Measurements from ENCODE around the gene IMMP2L.
A peak's percentile ranks its signal among the peaks of the same experiment; 100 is the strongest.
"Not testable (repeated sequence)": the region's sequence is repeated elsewhere in the genome, so short reads cannot be mapped to it uniquely, and the experiment has no call there.

IMMP2L gene

GRCh38 chr7:111510584-111511378 lies 51.5 kb downstream of the IMMP2L start:
- H3K4me1 ChIP-seq (ENCODE audit: insufficient read depth, poor library complexity, severe bottlenecking): peaks cover 29% of the 10 kb centered on the region
- DNase-seq (ENCODE audit: low spot score) (no peak), ATAC-seq (ENCODE audit: low read depth) (peak; percentile 24; the same call in 2 of the 3 replicates)

GRCh38 chr7:111510062-111510461 lies 52.2 kb downstream of the IMMP2L start:
- no peak overlapping the region for H3K4me3 ChIP-seq (ENCODE audit: severe bottlenecking)
- DNase-seq (ENCODE audit: low spot score): no peak

More at GRCh38 chr7:111510584-111511378, 51.5 kb downstream of the IMMP2L start:
- Histone ChIP-seq H3K9me3 (ENCODE audit: severe bottlenecking) (no peaks in the 10 kb centered on the region), H3K27ac (ENCODE audit: poor library complexity, severe bottlenecking) (peak overlapping the region; percentile 58), H3K36me3 (ENCODE audit: low read depth) (0 out of 2 replicates have a peak, but pooled peaks cover 4% of the 10 kb centered on the region), H3K4me3 (ENCODE audit: severe bottlenecking) (no peak overlapping the region), H3K27me3 (ENCODE audit: insufficient read depth, poor library complexity, severe bottlenecking) (no peaks in the 10 kb centered on the region)
- no peak for TF ChIP-seq CTCF (IDR thresholded peaks at IDR 0.05; ENCODE audit: poor library complexity, severe bottlenecking)

GRCh38 chr7:111509288-111509687 lies 53.0 kb downstream of the IMMP2L start:
- DNase-seq (ENCODE audit: low spot score) (no peak), ATAC-seq (ENCODE audit: low read depth) (peak; percentile 68)
- H3K4me1 ChIP-seq (ENCODE audit: insufficient read depth, poor library complexity, severe bottlenecking): peaks cover 28% of the 10 kb centered on the region
- TF ChIP-seq CTCF (IDR thresholded peaks at IDR 0.05; ENCODE audit: poor library complexity, severe bottlenecking): no peak
- no peaks in the 10 kb centered on the region for H3K27me3 ChIP-seq (ENCODE audit: insufficient read depth, poor library complexity, severe bottlenecking)
- H3K36me3 ChIP-seq (ENCODE audit: low read depth): 0 out of 2 replicates have a peak, but pooled peaks cover 4% of the 10 kb centered on the region
- peak overlapping the region; percentile 58 for H3K27ac ChIP-seq (ENCODE audit: poor library complexity, severe bottlenecking)
- H3K9me3 ChIP-seq (ENCODE audit: severe bottlenecking): no peaks in the 10 kb centered on the region
- no peak overlapping the region for H3K4me3 ChIP-seq (ENCODE audit: severe bottlenecking)

More at GRCh38 chr7:111510062-111510461, 52.2 kb downstream of the IMMP2L start:
- Histone ChIP-seq H3K9me3 (ENCODE audit: severe bottlenecking) (no peaks in the 10 kb centered on the region), H3K27me3 (ENCODE audit: insufficient read depth, poor library complexity, severe bottlenecking) (no peaks in the 10 kb centered on the region), H3K4me1 (ENCODE audit: insufficient read depth, poor library complexity, severe bottlenecking) (peaks cover 28% of the 10 kb centered on the region), H3K36me3 (ENCODE audit: low read depth) (0 out of 2 replicates have a peak, but pooled peaks cover 4% of the 10 kb centered on the region), H3K27ac (ENCODE audit: poor library complexity, severe bottlenecking) (peak overlapping the region; percentile 58)
- TF ChIP-seq CTCF (IDR thresholded peaks at IDR 0.05; ENCODE audit: poor library complexity, severe bottlenecking): no peak
- no peak for ATAC-seq (ENCODE audit: low read depth)

- Histone ChIP-seq H3K9me3 (ENCODE audit: severe bottlenecking) (no peaks in the 10 kb centered on the region), H3K4me1 (ENCODE audit: insufficient read depth, poor library complexity, severe bottlenecking) (peaks cover 28% of the 10 kb centered on the region), H3K4me3 (ENCODE audit: severe bottlenecking) (no peak overlapping the region), H3K27ac (ENCODE audit: poor library complexity, severe bottlenecking) (peak overlapping the region; percentile 58), H3K36me3 (ENCODE audit: low read depth) (0 out of 2 replicates have a peak, but pooled peaks cover 4% of the 10 kb centered on the region), H3K27me3 (ENCODE audit: insufficient read depth, poor library complexity, severe bottlenecking) (no peaks in the 10 kb centered on the region)
- DNase-seq (ENCODE audit: low spot score): no peak
- ATAC-seq (ENCODE audit: low read depth): no peak
- TF ChIP-seq CTCF (IDR thresholded peaks at IDR 0.05; ENCODE audit: poor library complexity, severe bottlenecking): no peak
Observed at GRCh38 chr7:111508387-111508786, 53.9 kb downstream of the IMMP2L start.

- not testable (repeated sequence) for H3K4me3 ChIP-seq (ENCODE audit: severe bottlenecking); H3K27me3 ChIP-seq (ENCODE audit: insufficient read depth, poor library complexity, severe bottlenecking); H3K9me3 ChIP-seq (ENCODE audit: severe bottlenecking); H3K27ac ChIP-seq (ENCODE audit: poor library complexity, severe bottlenecking); ATAC-seq (ENCODE audit: low read depth); H3K36me3 ChIP-seq (ENCODE audit: low read depth); DNase-seq (ENCODE audit: low spot score)
- H3K4me1 ChIP-seq (ENCODE audit: insufficient read depth, poor library complexity, severe bottlenecking): peaks cover 14% of the 10 kb centered on the region
Observed at GRCh38 chr7:111505422-111505821, 56.9 kb downstream of the IMMP2L start.

GRCh38 chr7:111501799-111502198 lies 60.5 kb downstream of the IMMP2L start:
- not testable (repeated sequence) for H3K36me3 ChIP-seq (ENCODE audit: low read depth); ATAC-seq (ENCODE audit: low read depth); H3K9me3 ChIP-seq (ENCODE audit: severe bottlenecking); H3K4me3 ChIP-seq (ENCODE audit: severe bottlenecking); H3K27ac ChIP-seq (ENCODE audit: poor library complexity, severe bottlenecking); H3K27me3 ChIP-seq (ENCODE audit: insufficient read depth, poor library complexity, severe bottlenecking); DNase-seq (ENCODE audit: low spot score)
- H3K4me1 ChIP-seq (ENCODE audit: insufficient read depth, poor library complexity, severe bottlenecking): peaks cover 18% of the 10 kb centered on the region

All from RWPE2 (cell line).